A549 (cell line): ENCODE measurements around the gene ADTRP.

Source experiments
- CHD2 ChIP-seq: fragments of 150-350 bp; IDR thresholded peaks from 2 replicates; pipeline ENCODE4 v1.6.1; 2014; ENCODE audit warnings: low read length; ENCODE audit not compliant: partially characterized antibody
- ELK1 ChIP-seq: fragments of 150-350 bp; IDR thresholded peaks from 2 replicates; pipeline ENCODE4 v1.6.1; 2014; ENCODE audit warnings: low read depth, mild to moderate bottlenecking, low read length
- HOXB13 ChIP-seq: fragments of 250-450 bp; sonication (Bioruptor Pico); IDR thresholded peaks from 2 replicates; pipeline ENCODE4 v1.5.0; 2020; ENCODE audit warnings: low read depth, mild to moderate bottlenecking, moderate library complexity
- MAZ ChIP-seq: fragments of 150-350 bp; IDR thresholded peaks from 2 replicates; pipeline ENCODE4 v1.6.1; 2014; ENCODE audit warnings: antibody characterized with exemption, low read depth, low read length, borderline replicate concordance
- PHF8 ChIP-seq: fragments of 200-600 bp; sonication (generic); IDR thresholded peaks from 2 replicates; pipeline ENCODE4 v1.6.1; 2016; ENCODE audit warnings: low read depth, mild to moderate bottlenecking, antibody characterized with exemption, moderate library complexity, borderline replicate concordance
- POLR2A ChIP-seq: IDR thresholded peaks from 2 replicates; pipeline ENCODE4 v1.6.1; 2012; ENCODE audit warnings: mild to moderate bottlenecking, low read length
- RARB ChIP-seq: fragments of 250-450 bp; sonication (Bioruptor Pico); IDR thresholded peaks from 2 replicates; pipeline ENCODE4 v1.8.0; 2021; ENCODE audit warnings: mild to moderate bottlenecking, moderate library complexity
- RFX5 ChIP-seq: fragments of 450-650 bp; IDR thresholded peaks from 2 replicates; pipeline ENCODE4 v1.7.1; 2014; ENCODE audit warnings: antibody characterized with exemption, mild to moderate bottlenecking, moderate library complexity
- RNF2 ChIP-seq: fragments of 200-600 bp; sonication (generic); IDR thresholded peaks from 2 replicates; pipeline ENCODE4 v1.6.1; 2016; ENCODE audit warnings: low read depth, mild to moderate bottlenecking, antibody characterized with exemption, moderate library complexity, borderline replicate concordance
- SMC3 ChIP-seq: fragments of >200 bp; sonication (Bioruptor Twin); formaldehyde crosslinking; IDR thresholded peaks from 3 replicates; pipeline ENCODE4 v1.6.1; 2018; ENCODE audit warnings: inconsistent platforms
- TF ChIP-seq, protein P1 (sequence below): fragments of >200 bp; sonication (Bioruptor Twin); formaldehyde crosslinking; IDR thresholded peaks from 2 replicates; pipeline ENCODE4 v1.6.1; 2016
- TF ChIP-seq, protein P2 (sequence below): fragments of >200 bp; sonication (Bioruptor Twin); formaldehyde crosslinking; IDR thresholded peaks from 3 replicates; pipeline ENCODE4 v1.5.1; 2016
- TF ChIP-seq, protein P3 (sequence below): fragments of 200-600 bp; sonication (generic); IDR thresholded peaks from 2 replicates; pipeline ENCODE4 v1.6.1; 2016; ENCODE audit warnings: antibody characterized with exemption, mild to moderate bottlenecking, moderate library complexity
- TF ChIP-seq, protein P4 (sequence below): IDR thresholded peaks from 2 replicates; pipeline ENCODE4 v1.6.1; 2012

GRCh38 chr6:11767978-11768756, 10.4 kb downstream of the ADTRP start:
- no peak for TF ChIP-seq POLR2A
- no peak for TF ChIP-seq PHF8
- TF ChIP-seq, protein P1, sequence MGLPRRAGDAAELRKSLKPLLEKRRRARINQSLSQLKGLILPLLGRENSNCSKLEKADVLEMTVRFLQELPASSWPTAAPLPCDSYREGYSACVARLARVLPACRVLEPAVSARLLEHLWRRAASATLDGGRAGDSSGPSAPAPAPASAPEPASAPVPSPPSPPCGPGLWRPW = no peak
- TF ChIP-seq, protein P2, sequence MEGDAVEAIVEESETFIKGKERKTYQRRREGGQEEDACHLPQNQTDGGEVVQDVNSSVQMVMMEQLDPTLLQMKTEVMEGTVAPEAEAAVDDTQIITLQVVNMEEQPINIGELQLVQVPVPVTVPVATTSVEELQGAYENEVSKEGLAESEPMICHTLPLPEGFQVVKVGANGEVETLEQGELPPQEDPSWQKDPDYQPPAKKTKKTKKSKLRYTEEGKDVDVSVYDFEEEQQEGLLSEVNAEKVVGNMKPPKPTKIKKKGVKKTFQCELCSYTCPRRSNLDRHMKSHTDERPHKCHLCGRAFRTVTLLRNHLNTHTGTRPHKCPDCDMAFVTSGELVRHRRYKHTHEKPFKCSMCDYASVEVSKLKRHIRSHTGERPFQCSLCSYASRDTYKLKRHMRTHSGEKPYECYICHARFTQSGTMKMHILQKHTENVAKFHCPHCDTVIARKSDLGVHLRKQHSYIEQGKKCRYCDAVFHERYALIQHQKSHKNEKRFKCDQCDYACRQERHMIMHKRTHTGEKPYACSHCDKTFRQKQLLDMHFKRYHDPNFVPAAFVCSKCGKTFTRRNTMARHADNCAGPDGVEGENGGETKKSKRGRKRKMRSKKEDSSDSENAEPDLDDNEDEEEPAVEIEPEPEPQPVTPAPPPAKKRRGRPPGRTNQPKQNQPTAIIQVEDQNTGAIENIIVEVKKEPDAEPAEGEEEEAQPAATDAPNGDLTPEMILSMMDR = no peak
- TF ChIP-seq, protein P3, sequence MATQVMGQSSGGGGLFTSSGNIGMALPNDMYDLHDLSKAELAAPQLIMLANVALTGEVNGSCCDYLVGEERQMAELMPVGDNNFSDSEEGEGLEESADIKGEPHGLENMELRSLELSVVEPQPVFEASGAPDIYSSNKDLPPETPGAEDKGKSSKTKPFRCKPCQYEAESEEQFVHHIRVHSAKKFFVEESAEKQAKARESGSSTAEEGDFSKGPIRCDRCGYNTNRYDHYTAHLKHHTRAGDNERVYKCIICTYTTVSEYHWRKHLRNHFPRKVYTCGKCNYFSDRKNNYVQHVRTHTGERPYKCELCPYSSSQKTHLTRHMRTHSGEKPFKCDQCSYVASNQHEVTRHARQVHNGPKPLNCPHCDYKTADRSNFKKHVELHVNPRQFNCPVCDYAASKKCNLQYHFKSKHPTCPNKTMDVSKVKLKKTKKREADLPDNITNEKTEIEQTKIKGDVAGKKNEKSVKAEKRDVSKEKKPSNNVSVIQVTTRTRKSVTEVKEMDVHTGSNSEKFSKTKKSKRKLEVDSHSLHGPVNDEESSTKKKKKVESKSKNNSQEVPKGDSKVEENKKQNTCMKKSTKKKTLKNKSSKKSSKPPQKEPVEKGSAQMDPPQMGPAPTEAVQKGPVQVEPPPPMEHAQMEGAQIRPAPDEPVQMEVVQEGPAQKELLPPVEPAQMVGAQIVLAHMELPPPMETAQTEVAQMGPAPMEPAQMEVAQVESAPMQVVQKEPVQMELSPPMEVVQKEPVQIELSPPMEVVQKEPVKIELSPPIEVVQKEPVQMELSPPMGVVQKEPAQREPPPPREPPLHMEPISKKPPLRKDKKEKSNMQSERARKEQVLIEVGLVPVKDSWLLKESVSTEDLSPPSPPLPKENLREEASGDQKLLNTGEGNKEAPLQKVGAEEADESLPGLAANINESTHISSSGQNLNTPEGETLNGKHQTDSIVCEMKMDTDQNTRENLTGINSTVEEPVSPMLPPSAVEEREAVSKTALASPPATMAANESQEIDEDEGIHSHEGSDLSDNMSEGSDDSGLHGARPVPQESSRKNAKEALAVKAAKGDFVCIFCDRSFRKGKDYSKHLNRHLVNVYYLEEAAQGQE = no peak
- TF ChIP-seq, protein P4, sequence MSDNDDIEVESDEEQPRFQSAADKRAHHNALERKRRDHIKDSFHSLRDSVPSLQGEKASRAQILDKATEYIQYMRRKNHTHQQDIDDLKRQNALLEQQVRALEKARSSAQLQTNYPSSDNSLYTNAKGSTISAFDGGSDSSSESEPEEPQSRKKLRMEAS = no peak
- no peak for TF ChIP-seq RARB (CRISPR knock-in tag)
- no peak for TF ChIP-seq RFX5
- no peak for TF ChIP-seq MAZ
- TF ChIP-seq RNF2 = no peak
- TF ChIP-seq HOXB13 (CRISPR knock-in tag) = no peak
- no peak for TF ChIP-seq CHD2
- TF ChIP-seq SMC3 = no peak
- no peak for TF ChIP-seq ELK1
